NCI-H2196 (cell line): Measurements from ENCODE around the gene JMJD8.
"Not testable (repeated sequence)": the region's sequence is repeated elsewhere in the genome, so short reads cannot be mapped to it uniquely, and the experiment has no call there.

ENCODE experiments used
- DNase-seq: peaks from one replicate; lab custom pipeline; 2025; ENCODE audit not compliant: unreplicated experiment; lab: John Stamatoyannopoulos, UW

Gene JMJD8

DNA sequence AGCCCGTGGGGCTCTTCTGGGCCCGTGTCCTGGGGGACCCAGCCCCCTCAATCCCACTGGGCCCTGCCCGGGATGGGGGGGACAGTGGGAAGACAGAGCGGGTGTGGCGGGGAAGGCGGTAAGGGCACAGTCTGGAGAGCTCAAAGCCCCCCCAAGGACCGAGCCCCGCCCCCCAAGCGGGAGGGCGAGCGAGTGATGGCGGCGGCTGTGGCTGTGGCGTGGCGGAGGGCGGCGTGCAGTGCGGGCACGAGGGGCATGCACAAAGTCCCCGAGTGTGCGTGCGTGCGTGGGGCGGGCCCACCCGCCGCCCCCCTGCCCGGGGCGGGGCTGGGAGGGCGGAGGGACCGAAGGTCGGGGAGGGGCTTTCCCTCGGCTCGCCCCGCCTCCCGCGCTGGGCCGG is 9.6 kb upstream of the JMJD8 start:
- no peak for DNase-seq

- no peak for DNase-seq
These were observed 9.2 kb upstream of the JMJD8 start for GRCh38 chr16:693364-693763.

GRCh38 chr16:692356-693108 is 8.4 kb upstream of the JMJD8 start:
- DNase-seq = no peak

DNA sequence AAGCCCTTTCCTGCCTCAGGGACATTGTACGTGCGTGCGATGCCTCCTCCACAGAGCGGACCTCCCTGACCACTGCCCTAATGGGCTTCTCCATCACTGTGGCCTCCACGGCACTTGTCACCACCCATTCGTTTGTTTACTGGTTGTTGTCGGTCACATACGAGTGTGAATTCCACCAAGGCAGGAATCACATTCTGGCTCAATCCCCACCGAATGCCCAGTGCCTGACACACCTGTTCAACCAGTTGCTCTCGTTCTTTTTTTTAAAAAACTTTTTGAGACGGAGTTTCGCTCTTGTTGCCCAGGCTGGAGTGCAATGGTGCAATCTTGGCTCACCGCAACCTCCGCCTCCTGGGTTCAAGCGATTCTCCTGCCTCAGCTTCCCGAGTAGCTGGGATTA is 7.1 kb upstream of the JMJD8 start:
- not testable (repeated sequence) for DNase-seq

DNA sequence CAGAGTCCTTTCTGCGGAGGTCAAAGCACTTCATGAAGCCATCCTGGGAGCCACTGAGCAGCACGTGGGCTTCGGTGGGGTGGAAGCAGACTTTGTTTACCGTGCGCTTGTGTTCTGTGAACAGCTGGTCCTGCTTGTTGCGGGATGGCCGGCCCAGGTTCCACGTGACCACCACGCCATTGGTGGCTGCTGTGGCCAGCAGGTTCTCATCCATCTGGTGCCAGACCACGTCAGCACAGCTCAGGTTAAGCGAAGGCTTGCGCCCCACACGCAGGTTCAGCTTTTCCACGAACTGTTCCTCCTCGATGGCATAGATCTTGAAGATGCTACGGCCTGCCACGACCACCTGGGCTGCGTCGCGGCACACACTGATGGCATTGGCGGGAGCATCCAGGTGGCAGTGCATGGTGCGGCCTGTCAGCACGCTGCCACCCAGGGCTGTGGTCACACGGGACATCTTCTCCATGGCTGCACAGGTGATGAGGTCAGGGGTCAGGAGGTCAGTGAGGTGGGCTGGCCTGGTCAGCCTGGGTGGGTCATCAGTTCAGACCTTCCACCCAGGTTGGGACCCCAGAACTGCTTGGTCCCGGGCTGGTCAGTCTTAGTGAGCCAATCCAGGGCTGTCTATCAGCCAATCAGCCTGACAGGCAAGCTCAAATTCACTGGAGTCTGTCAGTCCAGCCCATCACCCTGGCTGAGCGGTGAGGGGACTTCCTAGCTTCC is 5.2 kb upstream of the JMJD8 start:
- DNase-seq = no peak

DNA sequence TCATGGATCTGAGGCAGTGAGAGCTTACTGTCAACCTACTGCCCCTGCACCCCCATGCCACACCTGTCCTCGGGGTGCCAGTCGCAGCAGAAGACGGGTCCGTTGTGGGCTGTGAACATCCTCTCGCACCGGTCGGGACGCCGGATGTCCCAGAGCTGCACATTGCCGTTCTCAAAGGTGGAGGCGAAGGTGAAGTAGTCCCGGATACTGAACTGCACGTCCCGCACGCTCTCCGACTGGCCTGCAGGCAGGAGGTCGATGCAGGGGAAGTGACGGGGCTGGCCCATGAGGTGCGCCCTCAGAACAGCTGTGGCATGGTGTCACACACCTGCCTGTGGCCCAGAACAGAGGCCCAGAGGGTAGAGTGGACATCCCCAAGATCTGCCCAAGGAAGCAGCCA is 3.4 kb upstream of the JMJD8 start:
- no peak for DNase-seq

- DNase-seq = no peak
These were observed 2.5 kb upstream of the JMJD8 start for GRCh38 chr16:686459-687260.

- DNase-seq = peak; percentile 80
These were observed 1.8 kb upstream of the JMJD8 start for GRCh38 chr16:685967-686366.

DNA sequence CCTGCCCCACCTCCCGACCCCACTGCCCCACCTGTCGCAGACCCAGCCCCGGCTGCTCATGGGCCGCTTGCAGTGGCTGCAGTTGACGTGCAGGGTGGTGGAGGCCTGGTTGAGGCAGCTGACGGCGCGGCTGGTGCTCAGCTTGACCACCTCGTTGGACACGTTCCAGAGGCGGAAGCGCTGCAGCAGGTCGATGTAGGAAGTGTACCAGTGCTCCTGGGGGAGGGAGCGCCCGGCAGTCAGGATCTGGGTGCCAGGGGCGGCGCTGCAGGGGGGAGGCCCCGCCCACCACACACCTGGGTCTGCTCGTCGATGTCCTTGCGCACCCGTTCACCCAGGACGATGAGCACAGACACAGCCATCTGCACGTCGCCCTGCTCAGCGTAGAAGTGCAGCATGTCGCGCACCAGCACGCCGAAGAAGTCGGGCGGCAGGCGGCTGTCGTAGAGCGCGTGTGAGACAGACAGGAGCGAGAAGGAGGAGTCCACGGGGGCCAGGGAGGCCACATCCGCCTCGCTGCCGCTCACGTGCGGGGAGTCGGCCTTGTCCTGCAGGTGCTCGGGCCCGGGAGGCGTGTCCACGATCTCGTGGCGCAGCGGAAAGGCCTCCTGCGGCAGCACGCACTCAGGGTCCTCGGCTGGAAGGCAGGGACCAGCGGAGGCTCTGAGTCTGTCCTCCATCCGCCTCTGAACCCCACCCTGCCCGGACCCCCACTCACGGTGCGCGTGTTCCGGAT is 995 bp upstream of the JMJD8 start:
- DNase-seq = peak; percentile 91

DNA sequence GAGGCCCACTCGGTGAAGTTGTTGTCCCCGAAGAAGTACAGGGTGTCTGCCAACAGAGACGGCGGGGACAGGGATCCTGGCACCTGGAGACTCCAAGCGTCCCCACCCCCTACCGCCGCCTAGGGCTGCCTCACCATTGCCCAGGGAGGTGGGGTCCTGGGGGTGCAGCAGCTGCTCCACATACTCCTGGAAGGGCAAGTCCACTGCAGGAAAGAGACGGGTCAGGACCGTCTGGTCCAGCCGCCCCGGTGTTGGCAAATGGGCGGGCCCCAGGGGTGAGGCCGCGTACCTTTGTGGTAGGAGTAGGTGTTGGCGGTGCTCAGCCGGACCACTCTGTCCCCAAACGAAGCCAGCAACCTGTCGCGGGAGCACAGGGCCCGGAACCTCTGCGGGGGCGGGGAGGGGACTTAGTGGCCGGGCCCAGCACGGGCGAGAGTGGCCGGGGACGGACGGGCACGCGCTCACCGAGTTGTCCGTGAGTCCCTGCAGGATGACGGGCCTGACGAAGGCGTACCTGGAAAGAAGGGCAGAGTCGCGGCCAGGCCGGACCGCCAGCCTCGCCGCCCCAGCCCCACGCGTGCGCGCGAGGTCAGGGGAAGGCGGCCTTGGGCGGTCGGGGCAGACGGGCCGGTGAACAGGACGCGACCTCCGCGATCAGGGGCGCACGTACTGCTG is 601 bp downstream of the JMJD8 start:
- no peak for DNase-seq

GRCh38 chr16:682493-683395 is 1.4 kb downstream of the JMJD8 start:
- DNase-seq = no peak

- no peak for DNase-seq
These were observed 2.2 kb downstream of the JMJD8 start for GRCh38 chr16:681746-682427.

DNA sequence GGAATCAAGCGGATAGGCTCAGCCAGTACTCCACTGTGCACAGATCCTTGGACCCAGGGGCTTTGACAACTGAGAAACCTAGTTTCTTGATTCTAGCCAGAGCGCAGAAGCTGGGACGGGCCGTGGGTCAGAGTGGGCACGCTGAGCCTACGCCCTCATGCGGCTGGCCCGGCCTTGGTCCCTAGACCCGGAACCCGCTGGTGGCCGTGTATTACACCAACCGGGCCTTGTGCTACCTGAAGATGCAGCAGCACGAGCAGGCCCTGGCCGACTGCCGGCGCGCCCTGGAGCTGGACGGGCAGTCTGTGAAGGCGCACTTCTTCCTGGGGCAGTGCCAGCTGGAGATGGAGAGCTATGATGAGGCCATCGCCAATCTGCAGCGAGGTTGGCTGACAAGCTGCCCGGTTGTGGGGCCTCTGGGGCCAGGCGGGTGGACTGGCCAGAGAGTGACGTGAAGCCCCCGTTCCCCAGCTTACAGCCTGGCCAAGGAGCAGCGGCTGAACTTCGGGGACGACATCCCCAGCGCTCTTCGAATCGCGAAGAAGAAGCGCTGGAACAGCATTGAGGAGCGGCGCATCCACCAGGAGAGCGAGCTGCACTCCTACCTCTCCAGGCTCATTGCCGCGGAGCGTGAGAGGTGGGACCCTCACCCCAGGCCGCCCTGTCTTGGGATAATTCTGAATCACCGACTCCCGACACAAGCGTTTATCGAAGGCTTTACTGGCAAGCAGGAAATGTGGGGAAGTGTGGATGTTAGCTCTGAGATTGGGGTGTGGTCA is 3.0 kb downstream of the JMJD8 start:
- DNase-seq = peak; percentile 38

DNA sequence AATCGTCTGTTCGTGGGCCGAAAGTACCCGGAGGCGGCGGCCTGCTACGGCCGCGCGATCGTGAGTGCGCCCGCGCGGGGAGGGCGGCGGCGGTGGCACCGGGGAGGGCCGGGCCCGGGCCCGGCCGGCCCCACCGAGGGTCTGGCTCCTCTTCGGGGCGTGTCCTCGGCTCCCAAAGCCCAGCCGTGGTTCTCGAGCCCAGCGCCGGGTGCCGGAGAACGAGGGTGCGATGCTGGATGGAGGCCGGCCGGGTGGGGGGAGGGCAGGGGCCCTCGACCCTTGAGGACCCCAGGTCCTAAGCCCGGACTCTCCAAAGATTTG is 3.5 kb downstream of the JMJD8 start:
- no peak for DNase-seq

- peak; percentile 86 for DNase-seq
These were observed 4.1 kb downstream of the JMJD8 start, which contains the start of gene STUB1 for GRCh38 chr16:679814-680624. TSS of gene STUB1 (plus strand) at chr16:680410. CDS start at chr16:680526, 116 bp downstream.

DNA sequence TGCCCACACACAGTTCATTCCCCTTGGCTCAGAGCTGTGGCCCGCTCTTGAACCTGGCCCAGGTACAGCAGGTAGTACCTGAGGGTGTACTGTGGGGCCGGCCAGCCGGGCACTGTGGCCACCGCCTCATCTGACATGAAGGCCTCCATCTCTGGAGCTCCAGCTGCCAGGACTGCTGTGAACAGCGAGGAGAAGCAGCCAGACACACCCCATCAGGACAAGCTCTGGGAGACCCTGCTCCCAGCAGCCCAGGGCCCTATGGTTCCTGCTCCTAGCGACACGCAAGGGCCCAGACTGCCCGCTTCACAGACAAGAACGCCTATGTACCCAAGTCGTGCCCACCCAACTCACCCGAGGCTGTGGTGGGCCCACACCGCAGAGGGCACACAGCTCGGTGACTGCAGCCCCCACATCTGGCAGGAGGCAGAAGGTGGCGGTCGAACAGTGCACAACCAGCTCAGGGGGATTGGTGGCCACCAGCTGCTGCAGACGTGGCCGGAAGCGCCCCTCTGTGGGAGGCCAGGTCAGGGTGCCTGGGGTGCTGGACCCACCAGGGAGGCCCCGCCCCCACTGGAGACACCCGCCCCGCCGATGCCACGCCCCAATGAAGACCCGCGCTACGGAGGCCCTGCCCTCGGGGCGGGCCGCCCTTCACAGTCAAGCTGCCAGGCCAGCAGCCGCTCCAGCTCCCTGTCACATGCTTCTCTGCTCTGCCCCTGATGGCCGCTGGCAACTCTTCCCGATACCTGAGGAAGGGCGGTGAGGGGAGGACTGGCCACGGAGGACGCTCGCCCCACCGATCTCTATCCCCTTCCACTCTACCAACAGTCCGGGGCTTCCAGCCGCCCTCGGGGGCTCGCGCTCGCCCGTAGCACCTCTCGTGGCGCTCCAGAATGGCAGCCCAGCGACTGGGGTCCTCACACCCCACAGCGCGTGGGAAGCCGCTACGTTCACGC is 5.0 kb downstream of the JMJD8 start:
- DNase-seq = peak; percentile 91
